Measurements from ENCODE around the gene NLGN2. TPM values are rescaled to one million over a fixed set of nuclear protein-coding genes. Genes with fewer than 3 reads are reported as not detected.

NLGN2 gene
- total and polyA plus RNA-seq, 4 donors, result 0.24 to 2.4 (median 0.90) TPM

- no peak for DNase-seq (ENCODE audit: low spot score)
Measured at GRCh38 chr17:7389924-7390910, 17.4 kb upstream of the NLGN2 start.

DNA sequence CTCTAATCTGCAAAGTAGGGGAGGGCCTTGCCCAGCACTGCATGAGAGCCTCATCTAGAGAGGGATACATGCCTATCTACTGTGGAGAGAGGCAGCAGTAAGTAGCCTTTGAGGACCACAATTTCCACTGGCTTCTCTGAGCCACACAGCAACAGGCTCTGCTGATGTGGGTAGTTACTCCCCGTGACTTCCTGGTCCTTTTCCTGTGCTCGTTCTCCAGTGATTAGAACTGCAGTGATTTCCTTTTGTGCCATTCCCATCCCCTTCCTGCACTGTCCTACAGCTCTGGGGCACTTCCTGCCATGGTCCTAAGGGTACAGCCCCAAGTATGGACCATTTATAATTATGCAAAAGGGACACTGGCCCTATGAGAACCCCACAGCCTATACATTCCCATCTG, 16.3 kb upstream of the NLGN2 start:
- no peak for DNase-seq (ENCODE audit: low spot score)
- Histone ChIP-seq H3K27ac (ENCODE audit: low read depth in 1 of 2, low read length in 2 of 2) (no peak overlapping the region), H3K9me3 (ENCODE audit: control insufficient read depth in 4 of 4, low read length in 3 of 4) (no peaks in the 10 kb centered on the region), H3K36me3 (ENCODE audit: control insufficient read depth in 4 of 4, insufficient read depth in 3 of 4, low read depth in 1 of 4, low read length in 3 of 4) (peaks cover 0 to 8% (median 6%) of the 10 kb centered on the region in 4 donors), H3K4me1 (ENCODE audit: control insufficient read depth in 4 of 4, insufficient read depth in 4 of 4, low read length in 3 of 4) (peaks cover 0 to 15% (median 8%) of the 10 kb centered on the region in 4 donors), H3K9ac (ENCODE audit: low read depth in 1 of 2, low read length in 2 of 2) (no peak overlapping the region), H3K27me3 (ENCODE audit: control insufficient read depth in 4 of 4, insufficient read depth in 4 of 4, low read length in 3 of 4) (no peaks in the 10 kb centered on the region), H3K4me3 (ENCODE audit: low read depth in 1 of 3, low read length in 3 of 3) (no peak overlapping the region)
- WGBS, result 65% methylated on average over 2 of the region's 2 CpGs
- TF ChIP-seq YY1 (IDR thresholded peaks at IDR 0.05), result no peak
- no peak for TF ChIP-seq ATF3 (IDR thresholded peaks at IDR 0.05)
- TF ChIP-seq JUND (IDR thresholded peaks at IDR 0.05), result no peak
- TF ChIP-seq ZBTB33 (IDR thresholded peaks at IDR 0.05), result no peak
- no peak for TF ChIP-seq FOXA1 (IDR thresholded peaks at IDR 0.05)
- no peak for TF ChIP-seq CTCF (IDR thresholded peaks at IDR 0.05; ENCODE audit: low read depth, low read length, missing input control)

More at GRCh38 chr17:7389924-7390910, 17.4 kb upstream of the NLGN2 start:
- no peaks in the 10 kb centered on the region for H3K27me3 ChIP-seq (ENCODE audit: control insufficient read depth in 4 of 4, insufficient read depth in 4 of 4, low read length in 3 of 4)
- TF ChIP-seq HNF4A (conservative IDR thresholded peaks at IDR 0.05) (no peak), JUND (IDR thresholded peaks at IDR 0.05) (no peak)
- no peak overlapping the region for H3K4me3 ChIP-seq (ENCODE audit: low read depth in 1 of 3, low read length in 3 of 3)
- H3K4me1 ChIP-seq (ENCODE audit: control insufficient read depth in 4 of 4, insufficient read depth in 4 of 4, low read length in 3 of 4), result peaks cover 0 to 14% (median 8%) of the 10 kb centered on the region in 4 donors
- WGBS, result 91% methylated on average over 19 of the region's 19 CpGs
- peaks cover 0 to 8% (median 6%) of the 10 kb centered on the region in 4 donors for H3K36me3 ChIP-seq (ENCODE audit: control insufficient read depth in 4 of 4, insufficient read depth in 3 of 4, low read depth in 1 of 4, low read length in 3 of 4)
- H3K27ac ChIP-seq (ENCODE audit: low read depth in 1 of 2, low read length in 2 of 2), result no peak overlapping the region
- no peaks in the 10 kb centered on the region for H3K9me3 ChIP-seq (ENCODE audit: control insufficient read depth in 4 of 4, low read length in 3 of 4)
- no peak overlapping the region for H3K9ac ChIP-seq (ENCODE audit: low read depth in 1 of 2, low read length in 2 of 2)

- Histone ChIP-seq H3K9ac (ENCODE audit: low read depth in 1 of 2, low read length in 2 of 2) (no peak overlapping the region), H3K4me1 (ENCODE audit: control insufficient read depth in 4 of 4, insufficient read depth in 4 of 4, low read length in 3 of 4) (peaks cover 0 to 15% (median 8%) of the 10 kb centered on the region in 4 donors), H3K27ac (ENCODE audit: low read depth in 1 of 2, low read length in 2 of 2) (no peak overlapping the region), H3K36me3 (ENCODE audit: control insufficient read depth in 4 of 4, insufficient read depth in 3 of 4, low read depth in 1 of 4, low read length in 3 of 4) (peaks cover 0 to 8% (median 4%) of the 10 kb centered on the region in 4 donors), H3K27me3 (ENCODE audit: control insufficient read depth in 4 of 4, insufficient read depth in 4 of 4, low read length in 3 of 4) (no peaks in the 10 kb centered on the region), H3K4me3 (ENCODE audit: low read depth in 1 of 3, low read length in 3 of 3) (peak overlapping the region in 1 of 3 donors; percentile 69), H3K9me3 (ENCODE audit: control insufficient read depth in 4 of 4, low read length in 3 of 4) (no peaks in the 10 kb centered on the region)
- no peak for DNase-seq (ENCODE audit: low spot score)
- TF ChIP-seq FOXA2 (IDR thresholded peaks at IDR 0.05) (no peak), RAD21 (IDR thresholded peaks at IDR 0.05) (no peak), FOXA1 (IDR thresholded peaks at IDR 0.05) (no peak), SP1 (IDR thresholded peaks at IDR 0.05) (no peak), HNF4G (IDR thresholded peaks at IDR 0.05) (no peak), CTCF (IDR thresholded peaks at IDR 0.05; ENCODE audit: low read depth, low read length, missing input control) (no peak), HNF4A (conservative IDR thresholded peaks at IDR 0.05) (no peak), GABPA (IDR thresholded peaks at IDR 0.05 in 1 of 2, conservative IDR thresholded peaks at IDR 0.05 in 1 of 2) (no peak)
- TF ChIP-seq, protein P1, sequence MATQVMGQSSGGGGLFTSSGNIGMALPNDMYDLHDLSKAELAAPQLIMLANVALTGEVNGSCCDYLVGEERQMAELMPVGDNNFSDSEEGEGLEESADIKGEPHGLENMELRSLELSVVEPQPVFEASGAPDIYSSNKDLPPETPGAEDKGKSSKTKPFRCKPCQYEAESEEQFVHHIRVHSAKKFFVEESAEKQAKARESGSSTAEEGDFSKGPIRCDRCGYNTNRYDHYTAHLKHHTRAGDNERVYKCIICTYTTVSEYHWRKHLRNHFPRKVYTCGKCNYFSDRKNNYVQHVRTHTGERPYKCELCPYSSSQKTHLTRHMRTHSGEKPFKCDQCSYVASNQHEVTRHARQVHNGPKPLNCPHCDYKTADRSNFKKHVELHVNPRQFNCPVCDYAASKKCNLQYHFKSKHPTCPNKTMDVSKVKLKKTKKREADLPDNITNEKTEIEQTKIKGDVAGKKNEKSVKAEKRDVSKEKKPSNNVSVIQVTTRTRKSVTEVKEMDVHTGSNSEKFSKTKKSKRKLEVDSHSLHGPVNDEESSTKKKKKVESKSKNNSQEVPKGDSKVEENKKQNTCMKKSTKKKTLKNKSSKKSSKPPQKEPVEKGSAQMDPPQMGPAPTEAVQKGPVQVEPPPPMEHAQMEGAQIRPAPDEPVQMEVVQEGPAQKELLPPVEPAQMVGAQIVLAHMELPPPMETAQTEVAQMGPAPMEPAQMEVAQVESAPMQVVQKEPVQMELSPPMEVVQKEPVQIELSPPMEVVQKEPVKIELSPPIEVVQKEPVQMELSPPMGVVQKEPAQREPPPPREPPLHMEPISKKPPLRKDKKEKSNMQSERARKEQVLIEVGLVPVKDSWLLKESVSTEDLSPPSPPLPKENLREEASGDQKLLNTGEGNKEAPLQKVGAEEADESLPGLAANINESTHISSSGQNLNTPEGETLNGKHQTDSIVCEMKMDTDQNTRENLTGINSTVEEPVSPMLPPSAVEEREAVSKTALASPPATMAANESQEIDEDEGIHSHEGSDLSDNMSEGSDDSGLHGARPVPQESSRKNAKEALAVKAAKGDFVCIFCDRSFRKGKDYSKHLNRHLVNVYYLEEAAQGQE (IDR thresholded peaks at IDR 0.05), result no peak
- WGBS, result 87% methylated on average over 42 of the region's 42 CpGs
Measured at GRCh38 chr17:7392696-7393612, 14.7 kb upstream of the NLGN2 start.
